ENCODE results near the gene DIDO1.
A peak's percentile ranks its signal among the peaks of the same experiment; 100 is the strongest.

DIDO1 gene

GRCh38 chr20:62926229-62927127 is at the start of gene DIDO1:
TSS of gene DIDO1 (minus strand) at chr20:62926505.
- no peak for DNase-seq (ENCODE audit: low read depth)
- peak within 1 kb of the TSS; percentile 65 for H3K4me3 ChIP-seq (ENCODE audit: control insufficient read depth, low read depth, low read length)
- TF ChIP-seq CTCF (IDR thresholded peaks at IDR 0.05; ENCODE audit: control insufficient read depth, insufficient read depth, low read depth, low read length, missing control alignments) = peak; percentile 48

- H3K4me3 ChIP-seq (ENCODE audit: control insufficient read depth, low read depth, low read length) = no peak overlapping the region
- DNase-seq (ENCODE audit: low read depth) = no peak
- no peak for TF ChIP-seq CTCF (IDR thresholded peaks at IDR 0.05; ENCODE audit: control insufficient read depth, insufficient read depth, low read depth, low read length, missing control alignments)
Observed at GRCh38 chr20:62975251-62975760, 49.0 kb upstream of the DIDO1 start.

GRCh38 chr20:62972845-62973745 is 46.8 kb upstream of the DIDO1 start:
- H3K4me3 ChIP-seq (ENCODE audit: control insufficient read depth, low read depth, low read length) = peak overlapping the region; percentile 32
- no peak for DNase-seq (ENCODE audit: low read depth)
- no peak for TF ChIP-seq CTCF (IDR thresholded peaks at IDR 0.05; ENCODE audit: control insufficient read depth, insufficient read depth, low read depth, low read length, missing control alignments)

- DNase-seq (ENCODE audit: low read depth) = peak; percentile 10
- TF ChIP-seq CTCF (IDR thresholded peaks at IDR 0.05; ENCODE audit: control insufficient read depth, insufficient read depth, low read depth, low read length, missing control alignments) = peak; percentile 96
- H3K4me3 ChIP-seq (ENCODE audit: control insufficient read depth, low read depth, low read length) = peak overlapping the region; percentile 32
Observed at GRCh38 chr20:62971950-62972844, 45.9 kb upstream of the DIDO1 start.

GRCh38 chr20:62971211-62971949 is 45.1 kb upstream of the DIDO1 start:
- no peak for TF ChIP-seq CTCF (IDR thresholded peaks at IDR 0.05; ENCODE audit: control insufficient read depth, insufficient read depth, low read depth, low read length, missing control alignments)
- no peak overlapping the region for H3K4me3 ChIP-seq (ENCODE audit: control insufficient read depth, low read depth, low read length)

More at GRCh38 chr20:62971211-62971949, 45.1 kb upstream of the DIDO1 start:
- DNase-seq (ENCODE audit: low read depth) = no peak

Data from AG09309 (cell line).